IPS-15b (cell line): ENCODE results near the gene OAF.

Source experiments
- H3K27me3 ChIP-seq: one replicate; pipeline ENCODE4 v1.6.1; 2013; ENCODE audit warnings: low read length; ENCODE audit not compliant: control insufficient read depth, insufficient read depth
- H3K36me3 ChIP-seq: one replicate; pipeline ENCODE4 v1.6.1; 2013; ENCODE audit warnings: low read length; ENCODE audit not compliant: control insufficient read depth, insufficient read depth
- H3K4me1 ChIP-seq: one replicate; pipeline ENCODE4 v1.6.1; 2013; ENCODE audit warnings: mild to moderate bottlenecking, low read length; ENCODE audit not compliant: control insufficient read depth, insufficient read depth
- H3K4me3 ChIP-seq: one replicate; pipeline ENCODE4 v1.5.1; 2013; ENCODE audit warnings: low read depth, low read length
- H3K9ac ChIP-seq: one replicate; pipeline ENCODE4 v1.6.1; 2013; ENCODE audit warnings: low read depth, mild to moderate bottlenecking, low read length
- H3K9me3 ChIP-seq: one replicate; pipeline ENCODE4 v1.6.1; 2013; ENCODE audit warnings: mild to moderate bottlenecking, low read length; ENCODE audit not compliant: control insufficient read depth, insufficient read depth

OAF gene

DNA sequence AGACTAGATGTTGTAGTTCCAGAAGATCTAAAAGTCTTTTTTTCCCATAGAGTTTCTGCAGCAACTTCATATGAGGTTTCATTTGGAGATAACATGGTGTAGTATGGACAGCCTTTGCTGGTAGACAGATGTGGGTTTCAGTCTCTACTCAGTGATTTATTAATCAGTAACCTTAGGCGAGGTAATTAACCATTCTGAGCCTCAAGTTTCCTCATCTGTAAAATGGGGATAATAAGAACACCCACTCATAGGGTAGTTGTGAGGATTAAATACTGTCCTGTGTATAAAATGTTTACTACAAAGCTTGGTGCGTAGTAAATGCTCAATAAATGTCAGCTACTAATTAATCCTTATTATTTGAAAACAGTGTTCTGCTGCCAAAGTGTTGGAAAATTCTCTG lies 45.9 kb downstream of the OAF start:
- Histone ChIP-seq H3K4me3 (no peak overlapping the region), H3K4me1 (peaks cover 22% of the 10 kb centered on the region), H3K36me3 (no peaks in the 10 kb centered on the region), H3K9ac (no peak overlapping the region), H3K27me3 (peaks cover 9% of the 10 kb centered on the region), H3K9me3 (no peaks in the 10 kb centered on the region)

DNA sequence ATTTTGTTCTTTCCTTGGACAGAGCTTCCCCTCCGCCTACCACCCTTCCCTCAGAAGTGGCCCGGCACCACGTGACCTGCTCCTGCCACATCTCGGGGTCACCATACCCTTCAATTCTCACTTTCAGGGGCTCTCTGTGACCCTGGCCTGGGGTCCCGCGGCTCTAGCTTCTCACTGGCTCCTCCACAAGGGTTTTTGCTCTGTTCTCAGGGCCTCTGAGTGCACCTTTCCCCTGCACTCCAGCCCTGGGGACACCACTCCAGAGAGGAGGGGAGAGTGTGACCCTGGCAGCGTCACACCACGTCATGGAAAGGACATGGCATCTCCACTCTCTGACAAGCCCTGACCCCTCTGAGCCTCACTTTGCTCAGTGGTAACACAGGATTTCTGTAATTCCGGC lies 46.5 kb downstream of the OAF start:
- Histone ChIP-seq H3K36me3 (no peaks in the 10 kb centered on the region), H3K27me3 (peaks cover 9% of the 10 kb centered on the region), H3K9me3 (no peaks in the 10 kb centered on the region), H3K9ac (no peak overlapping the region), H3K4me3 (no peak overlapping the region), H3K4me1 (peaks cover 23% of the 10 kb centered on the region)

DNA sequence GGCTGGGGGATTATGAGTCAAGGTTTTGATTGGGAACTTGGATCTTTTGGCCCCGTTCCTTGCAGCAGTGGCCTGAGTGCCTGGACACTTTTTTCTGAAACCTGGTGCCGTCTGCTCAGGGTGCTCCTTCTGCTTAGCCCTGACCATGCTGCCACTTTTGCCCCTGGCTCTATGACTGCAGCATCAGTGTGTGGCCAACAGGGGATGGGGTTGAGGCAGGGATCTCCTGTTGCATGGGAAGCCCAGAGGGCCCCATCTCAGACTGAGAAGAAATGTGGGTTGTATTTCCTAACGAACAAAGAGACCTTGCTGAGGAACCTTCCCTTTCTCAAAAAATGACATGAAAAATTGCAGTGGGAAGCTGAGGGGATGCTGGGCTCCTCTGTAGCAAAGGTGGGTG lies 47.8 kb downstream of the OAF start:
- Histone ChIP-seq H3K36me3 (no peaks in the 10 kb centered on the region), H3K27me3 (peaks cover 9% of the 10 kb centered on the region), H3K4me3 (no peak overlapping the region), H3K9me3 (no peaks in the 10 kb centered on the region), H3K4me1 (peaks cover 23% of the 10 kb centered on the region), H3K9ac (no peak overlapping the region)

DNA sequence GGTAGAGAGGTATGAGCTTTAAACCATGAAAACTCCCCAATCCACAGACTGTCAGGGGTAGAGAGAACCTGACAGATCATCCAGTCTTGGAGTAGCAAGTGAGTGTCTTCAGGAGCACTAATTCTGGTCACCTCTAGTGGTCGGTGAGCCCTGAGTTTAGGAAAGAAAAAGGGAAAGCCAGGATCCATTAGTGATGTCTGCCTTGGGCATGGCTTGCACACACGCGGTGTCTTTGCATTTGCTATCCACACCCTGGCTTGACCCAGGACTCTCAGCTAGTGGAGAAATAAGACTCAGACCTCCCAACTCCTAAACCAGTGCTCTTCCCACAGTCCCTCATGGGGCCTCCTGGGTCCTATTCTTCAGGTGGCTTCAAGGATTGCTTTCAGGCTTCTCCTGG lies 48.4 kb downstream of the OAF start:
- H3K4me3 ChIP-seq = no peak overlapping the region
- no peaks in the 10 kb centered on the region for H3K9me3 ChIP-seq
- peaks cover 9% of the 10 kb centered on the region for H3K27me3 ChIP-seq
- H3K4me1 ChIP-seq = peaks cover 23% of the 10 kb centered on the region
- H3K36me3 ChIP-seq = no peaks in the 10 kb centered on the region
- H3K9ac ChIP-seq = no peak overlapping the region

DNA sequence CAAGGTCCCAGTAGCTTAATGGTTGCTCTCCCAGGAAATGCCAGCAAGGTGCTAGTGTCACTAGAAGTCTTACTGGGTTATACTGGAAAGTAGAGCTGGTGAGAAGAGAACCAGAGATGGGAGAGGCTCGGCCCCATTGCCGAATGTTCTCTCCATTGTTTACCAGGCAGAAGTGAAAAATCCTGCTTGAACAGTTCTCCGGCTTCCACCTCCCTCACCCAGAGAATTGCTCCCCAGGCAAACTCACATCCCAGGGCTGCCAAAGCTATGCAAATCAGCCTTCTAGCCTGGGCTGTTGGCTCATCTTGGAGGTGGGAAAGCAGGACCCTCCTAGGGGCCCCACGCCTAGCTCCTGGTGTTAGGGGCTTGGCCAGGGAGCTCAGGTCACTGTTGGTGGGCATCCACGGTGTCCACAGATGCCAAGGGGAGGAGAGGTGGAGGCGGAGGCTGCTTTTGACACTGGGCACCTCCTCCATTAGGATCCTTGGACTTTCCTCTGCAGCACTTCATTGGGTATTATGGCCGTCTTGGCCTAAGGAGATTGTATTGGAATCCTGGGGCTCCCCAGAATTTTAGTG lies 49.2 kb downstream of the OAF start:
- Histone ChIP-seq H3K4me1 (peaks cover 19% of the 10 kb centered on the region), H3K9ac (no peak overlapping the region), H3K4me3 (no peak overlapping the region), H3K27me3 (peaks cover 9% of the 10 kb centered on the region), H3K9me3 (no peaks in the 10 kb centered on the region), H3K36me3 (no peaks in the 10 kb centered on the region)

DNA sequence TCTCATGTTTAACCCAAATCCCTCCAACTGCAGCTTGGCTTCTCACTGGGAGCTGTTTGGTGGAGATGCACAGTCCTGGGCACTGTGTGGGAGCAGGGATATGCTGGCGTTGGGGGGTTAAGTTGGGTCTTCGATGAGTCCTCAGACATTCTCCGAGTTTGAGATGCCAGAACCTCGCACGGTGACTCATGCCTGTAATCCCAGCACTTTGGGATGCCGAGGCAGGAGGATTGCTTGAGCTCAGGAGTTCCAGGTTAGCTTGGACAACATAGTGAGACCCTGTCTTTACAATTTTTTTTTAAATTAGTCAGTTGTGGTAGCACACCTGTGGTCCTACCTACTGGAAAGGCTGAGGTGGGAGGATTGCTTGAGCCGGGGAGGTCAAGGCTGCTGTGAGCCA lies 49.8 kb downstream of the OAF start:
- H3K4me1 ChIP-seq = peaks cover 21% of the 10 kb centered on the region
- H3K27me3 ChIP-seq = peaks cover 9% of the 10 kb centered on the region
- no peaks in the 10 kb centered on the region for H3K9me3 ChIP-seq
- H3K9ac ChIP-seq = no peak overlapping the region
- H3K36me3 ChIP-seq = no peaks in the 10 kb centered on the region
- no peak overlapping the region for H3K4me3 ChIP-seq

DNA sequence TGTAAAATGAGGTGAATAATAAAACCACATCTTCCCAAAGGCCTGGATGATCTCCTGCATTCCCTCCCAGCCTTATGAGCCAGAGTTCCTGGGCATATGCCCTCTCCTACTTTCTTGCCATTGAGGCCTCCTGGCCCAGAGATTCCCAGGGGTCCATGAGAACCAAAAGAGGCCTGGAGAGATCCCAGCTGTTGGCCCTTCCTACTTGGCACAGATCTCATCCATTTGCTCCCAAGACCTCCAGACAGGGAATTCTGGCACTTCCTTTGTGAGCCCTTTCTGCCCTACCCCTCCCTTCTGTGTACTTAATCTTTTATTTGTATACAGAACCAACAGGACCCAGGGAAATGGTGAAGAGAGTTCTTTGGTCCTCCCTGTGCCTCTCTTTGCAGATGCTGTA lies 50.5 kb downstream of the OAF start:
- H3K27me3 ChIP-seq = peaks cover 5% of the 10 kb centered on the region
- H3K9me3 ChIP-seq = no peaks in the 10 kb centered on the region
- H3K36me3 ChIP-seq = no peaks in the 10 kb centered on the region
- H3K4me3 ChIP-seq = no peak overlapping the region
- peaks cover 17% of the 10 kb centered on the region for H3K4me1 ChIP-seq
- no peak overlapping the region for H3K9ac ChIP-seq

DNA sequence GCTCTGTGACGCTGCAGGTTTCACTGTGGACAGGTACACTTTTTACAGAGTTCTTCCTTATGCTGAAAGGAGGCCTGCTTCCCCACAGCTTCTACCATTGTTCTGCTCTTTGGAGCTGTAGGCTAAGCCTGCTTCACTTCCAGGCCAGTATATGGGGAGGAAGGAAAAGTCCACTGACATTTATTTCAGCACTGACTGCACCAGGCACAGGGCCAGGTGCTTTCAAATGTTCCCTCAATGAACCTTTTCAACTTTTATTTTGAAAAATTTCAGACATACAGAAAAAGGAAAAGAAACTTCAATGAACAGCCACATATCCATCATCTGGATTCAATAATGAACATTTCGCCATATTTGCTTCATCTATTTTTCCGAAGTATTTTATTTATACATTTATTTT lies 51.1 kb downstream of the OAF start:
- H3K9me3 ChIP-seq = no peaks in the 10 kb centered on the region
- H3K4me1 ChIP-seq = peaks cover 15% of the 10 kb centered on the region
- H3K27me3 ChIP-seq = peaks cover 2% of the 10 kb centered on the region
- no peak overlapping the region for H3K4me3 ChIP-seq
- no peak overlapping the region for H3K9ac ChIP-seq
- no peaks in the 10 kb centered on the region for H3K36me3 ChIP-seq

DNA sequence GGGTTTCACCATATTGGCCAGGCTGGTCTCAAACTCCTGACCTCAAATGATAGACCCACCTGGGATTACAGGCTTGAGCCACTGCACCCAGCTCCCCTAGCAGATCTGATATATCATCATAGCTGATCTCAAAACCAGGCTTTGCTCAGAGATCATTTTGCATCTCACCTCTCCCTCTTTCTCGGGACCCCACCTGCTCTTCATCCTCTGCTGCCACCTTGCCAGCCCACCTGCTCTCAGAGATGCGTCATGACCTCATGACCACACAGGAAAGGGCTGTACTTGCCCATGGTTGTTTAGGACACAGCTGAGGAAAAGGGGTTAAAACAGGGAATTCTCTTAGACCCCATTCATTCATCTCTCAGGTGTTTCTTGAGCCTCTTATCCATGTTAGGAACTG lies 56.5 kb downstream of the OAF start:
- H3K4me3 ChIP-seq = no peak overlapping the region
- no peaks in the 10 kb centered on the region for H3K9me3 ChIP-seq
- no peaks in the 10 kb centered on the region for H3K36me3 ChIP-seq
- H3K27me3 ChIP-seq = no peaks in the 10 kb centered on the region
- no peak overlapping the region for H3K9ac ChIP-seq
- peaks cover 6% of the 10 kb centered on the region for H3K4me1 ChIP-seq

DNA sequence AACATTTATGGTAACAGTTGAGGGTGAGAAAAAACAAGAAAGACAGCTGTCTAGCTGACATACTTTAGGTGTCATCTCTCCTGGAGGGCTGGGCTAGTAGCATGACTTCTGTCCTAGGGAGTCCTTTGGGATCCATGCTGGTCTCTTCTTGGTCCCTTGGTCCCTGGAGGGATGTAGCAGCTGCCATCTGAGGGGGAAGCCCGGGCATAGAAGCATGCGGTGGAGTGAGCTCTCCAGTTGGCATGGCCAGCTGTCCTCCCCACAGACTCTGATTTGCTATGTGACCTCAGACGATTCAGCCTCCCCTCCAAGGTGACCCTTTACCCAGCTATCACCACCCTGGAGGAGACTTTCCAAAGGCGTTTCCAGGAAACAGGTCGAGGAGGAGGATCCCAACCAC lies 57.9 kb downstream of the OAF start:
- no peak overlapping the region for H3K9ac ChIP-seq
- H3K36me3 ChIP-seq = no peaks in the 10 kb centered on the region
- no peaks in the 10 kb centered on the region for H3K9me3 ChIP-seq
- no peaks in the 10 kb centered on the region for H3K27me3 ChIP-seq
- peaks cover 6% of the 10 kb centered on the region for H3K4me1 ChIP-seq
- no peak overlapping the region for H3K4me3 ChIP-seq

DNA sequence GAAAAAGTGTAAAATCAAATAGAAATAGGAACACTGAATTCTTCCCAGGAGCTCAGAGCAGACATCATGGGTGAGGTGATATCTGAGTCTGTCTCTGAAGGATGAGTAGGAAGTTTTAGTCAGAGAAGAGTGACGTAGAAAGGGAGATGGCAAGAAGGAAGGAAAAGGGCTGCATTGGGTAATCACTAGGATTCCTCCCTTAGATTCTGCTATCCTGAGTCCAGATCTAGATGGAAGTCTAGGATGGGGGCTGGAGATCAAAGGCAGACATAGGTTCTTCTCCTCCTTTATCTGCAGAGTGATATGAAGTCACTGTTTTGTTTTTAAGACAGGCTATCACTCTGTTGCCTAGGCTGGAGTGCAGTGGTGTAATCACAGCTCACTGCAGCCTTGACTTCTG lies 59.6 kb downstream of the OAF start:
- no peaks in the 10 kb centered on the region for H3K36me3 ChIP-seq
- no peaks in the 10 kb centered on the region for H3K9me3 ChIP-seq
- peaks cover 6% of the 10 kb centered on the region for H3K4me1 ChIP-seq
- H3K9ac ChIP-seq = no peak overlapping the region
- H3K27me3 ChIP-seq = no peaks in the 10 kb centered on the region
- no peak overlapping the region for H3K4me3 ChIP-seq

DNA sequence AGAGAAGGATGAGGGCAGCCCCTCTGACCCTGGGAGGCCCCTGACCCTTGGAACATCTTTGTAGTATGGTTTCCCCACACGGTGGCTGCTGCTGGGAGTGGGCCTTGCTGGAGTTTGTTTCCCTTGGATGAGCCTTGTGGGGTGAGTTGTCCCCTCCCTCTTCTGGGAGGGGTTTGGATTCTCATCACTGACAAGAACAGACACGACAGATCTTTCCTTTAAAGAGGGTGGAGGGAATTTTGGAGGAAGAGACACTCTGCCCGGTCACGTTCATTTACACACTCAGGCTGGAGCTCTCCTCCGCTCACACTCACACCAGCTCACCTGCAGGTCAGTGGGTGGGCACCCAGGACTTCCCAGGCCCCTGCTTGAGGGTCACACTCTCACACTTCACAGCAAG lies 60.8 kb downstream of the OAF start:
- H3K36me3 ChIP-seq = no peaks in the 10 kb centered on the region
- no peaks in the 10 kb centered on the region for H3K27me3 ChIP-seq
- no peaks in the 10 kb centered on the region for H3K4me1 ChIP-seq
- no peak overlapping the region for H3K9ac ChIP-seq
- no peaks in the 10 kb centered on the region for H3K9me3 ChIP-seq
- H3K4me3 ChIP-seq = no peak overlapping the region

DNA sequence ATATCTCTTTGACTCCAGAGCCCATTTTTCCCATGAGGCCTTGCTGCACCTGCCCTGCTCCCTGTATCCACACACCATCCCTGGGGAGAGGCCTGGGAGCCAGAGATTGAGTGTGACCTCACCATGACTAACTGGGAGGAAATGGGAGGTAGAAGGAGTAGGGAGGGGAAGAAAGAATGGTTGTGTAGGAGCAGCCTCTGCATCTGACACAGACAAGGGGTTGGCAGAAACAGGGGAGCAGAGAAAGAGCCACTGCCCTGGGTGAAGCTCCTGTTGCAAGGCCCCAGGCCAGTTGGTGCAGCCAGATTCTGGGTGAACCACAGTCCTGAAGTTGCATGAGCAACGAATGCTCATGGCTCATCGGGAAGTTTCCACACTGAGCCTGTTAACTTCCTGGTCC lies 61.5 kb downstream of the OAF start:
- Histone ChIP-seq H3K36me3 (no peaks in the 10 kb centered on the region), H3K9me3 (no peaks in the 10 kb centered on the region), H3K9ac (no peak overlapping the region), H3K4me3 (no peak overlapping the region), H3K27me3 (no peaks in the 10 kb centered on the region), H3K4me1 (no peaks in the 10 kb centered on the region)
